Nephron progenitor cell (in vitro differentiated cells): ENCODE data around the gene TALDO1.

Experiments
- DNase-seq: peaks from one replicate; pipeline ENCODE4 v3.0.0; 2021
- H3K27ac Mint-ChIP-seq: 2 replicates; pipeline ENCODE4 v1.8.0; 2021; ENCODE audit warnings: mild to moderate bottlenecking, moderate library complexity, mixed read lengths
- H3K27me3 Mint-ChIP-seq: 2 replicates; pipeline ENCODE4 v1.8.0; 2021; ENCODE audit warnings: mild to moderate bottlenecking, low read depth, mixed read lengths; ENCODE audit not compliant: poor library complexity
- H3K36me3 Mint-ChIP-seq: 2 replicates; pipeline ENCODE4 v1.8.0; 2021; ENCODE audit warnings: low read depth, mixed read lengths
- H3K4me1 Mint-ChIP-seq: 2 replicates; pipeline ENCODE4 v1.8.0; 2021; ENCODE audit warnings: mixed read lengths
- H3K4me3 Mint-ChIP-seq: 2 replicates; pipeline ENCODE4 v1.8.0; 2021; ENCODE audit warnings: mild to moderate bottlenecking, moderate library complexity, mixed read lengths
- H3K9me3 Mint-ChIP-seq: 2 replicates; pipeline ENCODE4 v1.8.0; 2021; ENCODE audit warnings: mild to moderate bottlenecking, moderate library complexity, mixed read lengths
- TF ChIP-seq, protein P1 (sequence below): fragments of 200-600 bp; sonication (generic); IDR thresholded peaks from 2 replicates; pipeline ENCODE4 v1.5.0; 2021; ENCODE audit warnings: antibody characterized with exemption

The TALDO1 gene

DNA sequence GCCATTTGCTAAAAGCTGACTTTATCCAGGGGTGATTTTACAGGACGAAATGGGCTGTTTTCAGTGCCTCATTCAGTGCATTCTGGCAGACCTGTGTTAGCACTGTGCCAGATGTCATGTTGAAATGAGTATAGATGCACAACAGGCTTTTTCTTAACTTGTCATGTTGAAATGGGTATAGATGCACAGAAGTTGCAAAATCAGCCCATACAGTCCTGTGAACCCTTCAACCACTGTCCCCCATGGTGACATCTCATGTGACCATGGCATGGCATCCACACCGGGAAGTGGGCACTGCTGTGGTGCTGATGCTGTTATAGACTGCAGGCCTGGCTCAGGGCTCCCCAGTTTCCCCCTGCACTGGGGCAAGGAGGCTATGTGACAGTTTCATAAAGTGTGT lies 2.5 kb downstream of the TALDO1 start:
- no peaks in the 10 kb centered on the region for H3K9me3 Mint-ChIP-seq
- peak overlapping the region; percentile 36 for H3K4me3 Mint-ChIP-seq
- TF ChIP-seq, protein P1, sequence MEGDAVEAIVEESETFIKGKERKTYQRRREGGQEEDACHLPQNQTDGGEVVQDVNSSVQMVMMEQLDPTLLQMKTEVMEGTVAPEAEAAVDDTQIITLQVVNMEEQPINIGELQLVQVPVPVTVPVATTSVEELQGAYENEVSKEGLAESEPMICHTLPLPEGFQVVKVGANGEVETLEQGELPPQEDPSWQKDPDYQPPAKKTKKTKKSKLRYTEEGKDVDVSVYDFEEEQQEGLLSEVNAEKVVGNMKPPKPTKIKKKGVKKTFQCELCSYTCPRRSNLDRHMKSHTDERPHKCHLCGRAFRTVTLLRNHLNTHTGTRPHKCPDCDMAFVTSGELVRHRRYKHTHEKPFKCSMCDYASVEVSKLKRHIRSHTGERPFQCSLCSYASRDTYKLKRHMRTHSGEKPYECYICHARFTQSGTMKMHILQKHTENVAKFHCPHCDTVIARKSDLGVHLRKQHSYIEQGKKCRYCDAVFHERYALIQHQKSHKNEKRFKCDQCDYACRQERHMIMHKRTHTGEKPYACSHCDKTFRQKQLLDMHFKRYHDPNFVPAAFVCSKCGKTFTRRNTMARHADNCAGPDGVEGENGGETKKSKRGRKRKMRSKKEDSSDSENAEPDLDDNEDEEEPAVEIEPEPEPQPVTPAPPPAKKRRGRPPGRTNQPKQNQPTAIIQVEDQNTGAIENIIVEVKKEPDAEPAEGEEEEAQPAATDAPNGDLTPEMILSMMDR = no peak
- peaks cover 9% of the 10 kb centered on the region for H3K36me3 Mint-ChIP-seq
- H3K27ac Mint-ChIP-seq = no peak overlapping the region
- peaks cover 21% of the 10 kb centered on the region for H3K4me1 Mint-ChIP-seq
- no peak for DNase-seq
- H3K27me3 Mint-ChIP-seq = peaks cover 4% of the 10 kb centered on the region

DNA sequence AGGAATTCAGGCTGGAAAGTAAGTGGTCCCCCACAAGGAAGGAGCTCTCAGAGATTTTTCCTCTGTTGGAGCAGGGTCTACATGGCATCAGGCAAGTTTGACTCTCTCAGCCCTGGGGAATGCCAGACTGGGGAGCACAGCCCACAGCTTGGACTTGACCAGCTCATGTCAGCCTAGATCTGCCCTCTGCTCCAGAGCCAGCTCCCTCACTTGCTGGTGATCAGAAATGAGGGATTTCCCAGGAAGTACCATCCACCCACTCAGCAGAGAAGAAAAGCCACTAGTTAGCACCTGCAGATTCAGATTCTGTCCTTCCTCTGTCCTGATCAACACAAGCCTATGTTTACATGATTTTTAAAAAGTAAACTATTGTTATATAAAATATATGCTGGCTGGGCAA lies 13.0 kb downstream of the TALDO1 start:
- Mint-ChIP-seq H3K27me3 (peaks cover 6% of the 10 kb centered on the region), H3K9me3 (no peaks in the 10 kb centered on the region), H3K4me3 (no peak overlapping the region), H3K4me1 (no peaks in the 10 kb centered on the region), H3K27ac (no peak overlapping the region), H3K36me3 (peaks cover 45% of the 10 kb centered on the region)
- no peak for DNase-seq
- TF ChIP-seq, protein P1 = no peak

DNA sequence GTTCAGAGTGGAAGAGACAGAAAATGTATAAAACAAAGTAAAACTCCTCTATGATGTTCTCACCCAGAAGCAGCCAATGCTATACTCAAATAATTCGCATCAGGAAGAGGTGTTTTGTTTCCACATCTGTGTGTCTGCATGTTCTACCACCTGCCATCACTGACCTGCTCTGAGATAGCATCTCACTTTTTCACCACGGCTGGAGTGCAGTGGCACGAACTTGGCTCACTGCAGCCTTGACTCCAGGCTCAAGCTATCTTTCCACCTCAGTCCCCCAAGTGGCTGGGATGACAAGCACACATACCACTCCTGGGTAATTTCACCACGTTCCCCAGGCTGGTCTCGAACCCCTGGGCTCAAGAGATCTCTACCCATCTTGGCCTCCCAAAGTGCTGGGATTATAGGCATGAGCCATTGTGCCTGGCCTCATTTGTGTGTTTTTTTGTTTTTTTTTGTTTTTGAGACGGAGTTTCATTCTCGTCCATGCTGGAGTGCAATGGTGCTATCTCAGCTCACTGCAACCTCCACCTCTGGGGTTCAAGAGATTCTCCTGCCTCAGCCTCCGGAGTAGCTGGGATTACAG lies 14.4 kb downstream of the TALDO1 start:
- no peak for DNase-seq
- TF ChIP-seq, protein P1 = no peak
- Mint-ChIP-seq H3K4me3 (no peak overlapping the region), H3K27ac (no peak overlapping the region), H3K4me1 (no peaks in the 10 kb centered on the region), H3K36me3 (peaks cover 49% of the 10 kb centered on the region), H3K27me3 (peaks cover 6% of the 10 kb centered on the region), H3K9me3 (no peaks in the 10 kb centered on the region)

DNA sequence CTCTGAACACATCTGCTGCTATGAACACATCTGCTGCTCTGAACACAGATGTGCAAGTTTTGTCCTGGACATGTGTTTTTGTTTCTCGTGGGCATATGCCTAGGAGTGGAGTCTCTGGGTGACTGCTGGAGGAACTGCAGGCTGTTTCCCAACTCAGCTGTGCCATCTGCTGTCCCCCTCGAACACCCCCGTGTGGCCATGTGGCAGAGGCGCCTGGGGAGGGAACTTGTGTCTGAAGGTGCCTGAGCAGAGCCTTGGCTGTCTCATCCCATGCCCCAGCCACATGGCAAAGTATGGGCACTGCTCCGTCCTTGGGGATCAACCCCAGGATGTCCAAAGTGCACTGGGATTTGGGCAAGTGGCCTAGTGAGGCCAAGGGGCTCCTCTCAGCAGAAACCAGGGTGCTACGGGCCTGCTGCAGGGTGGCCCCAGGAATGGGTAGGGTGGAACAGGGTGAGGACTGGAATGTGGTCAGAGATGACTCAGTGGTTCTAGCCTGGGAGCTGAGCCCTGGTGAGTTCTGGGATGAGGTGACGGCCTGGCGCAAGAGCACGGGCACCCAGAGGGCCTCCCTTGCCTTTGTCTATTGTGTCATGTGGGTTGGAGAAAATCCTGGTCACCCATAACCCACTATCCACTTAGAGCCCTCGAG lies 15.3 kb downstream of the TALDO1 start:
- Mint-ChIP-seq H3K9me3 (no peaks in the 10 kb centered on the region), H3K27ac (no peak overlapping the region), H3K36me3 (peaks cover 46% of the 10 kb centered on the region), H3K4me3 (no peak overlapping the region), H3K4me1 (no peaks in the 10 kb centered on the region), H3K27me3 (peaks cover 6% of the 10 kb centered on the region)
- no peak for DNase-seq
- TF ChIP-seq, protein P1 = no peak

DNA sequence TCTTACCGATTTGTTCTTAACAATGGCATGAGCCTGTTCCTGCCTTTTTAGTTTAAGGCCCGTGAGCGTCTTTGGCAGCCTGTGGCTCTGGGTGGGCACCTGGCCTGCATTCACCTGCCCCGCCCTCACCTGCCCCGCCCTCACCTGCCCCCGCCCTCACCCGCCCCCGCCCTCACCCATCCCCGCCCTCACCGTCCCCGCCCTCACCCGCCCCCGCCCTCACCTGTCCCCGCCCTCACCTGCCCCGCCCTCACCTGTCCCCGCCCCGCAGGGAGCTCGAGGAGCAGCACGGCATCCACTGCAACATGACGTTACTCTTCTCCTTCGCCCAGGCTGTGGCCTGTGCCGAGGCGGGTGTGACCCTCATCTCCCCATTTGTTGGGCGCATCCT lies 15.8 kb downstream of the TALDO1 start:
- TF ChIP-seq, protein P1 = no peak
- DNase-seq = no peak
- no peaks in the 10 kb centered on the region for H3K9me3 Mint-ChIP-seq
- H3K27me3 Mint-ChIP-seq = peaks cover 6% of the 10 kb centered on the region
- H3K27ac Mint-ChIP-seq = no peak overlapping the region
- H3K4me1 Mint-ChIP-seq = no peaks in the 10 kb centered on the region
- H3K36me3 Mint-ChIP-seq = peaks cover 43% of the 10 kb centered on the region
- H3K4me3 Mint-ChIP-seq = no peak overlapping the region
